Endothelial cell (in vitro differentiated cells): Measurements from ENCODE around the gene ST14. TPM values are rescaled to one million over a fixed set of nuclear protein-coding genes. Genes with fewer than 3 reads are reported as not detected.

Experiments
- DNase-seq: peaks from one replicate; pipeline ENCODE4 v3.0.0; 2021; ENCODE audit warnings: low spot score
- H3K27ac Mint-ChIP-seq: one replicate; pipeline ENCODE4 v1.8.0; 2021; ENCODE audit warnings: mixed read lengths, inconsistent platforms; ENCODE audit not compliant: unreplicated experiment
- H3K27me3 Mint-ChIP-seq: one replicate; pipeline ENCODE4 v1.8.0; 2021; ENCODE audit warnings: mild to moderate bottlenecking, moderate library complexity, mixed read lengths, inconsistent platforms; ENCODE audit not compliant: unreplicated experiment
- H3K36me3 Mint-ChIP-seq: one replicate; pipeline ENCODE4 v1.8.0; 2021; ENCODE audit warnings: mild to moderate bottlenecking, low read depth, mixed read lengths, inconsistent platforms; ENCODE audit not compliant: unreplicated experiment
- H3K4me1 Mint-ChIP-seq: one replicate; pipeline ENCODE4 v1.8.0; 2021; ENCODE audit warnings: mild to moderate bottlenecking, mixed read lengths, inconsistent platforms; ENCODE audit not compliant: unreplicated experiment
- H3K4me3 Mint-ChIP-seq: one replicate; pipeline ENCODE4 v1.8.0; 2021; ENCODE audit warnings: mild to moderate bottlenecking, mixed read lengths, inconsistent platforms; ENCODE audit not compliant: unreplicated experiment
- H3K9me3 Mint-ChIP-seq: one replicate; pipeline ENCODE4 v1.8.0; 2021; ENCODE audit warnings: mixed read lengths, inconsistent platforms; ENCODE audit not compliant: unreplicated experiment
- total RNA-seq: library from RNA; stranded (reverse); fragmentation: NEBNext Ultra II Directional; extraction: Animal tissue kit (Norgen Biotek cat#: 25700); gene quantifications from one replicate; pipeline ENCODE4 v1.2.1, GENCODE V29; 2021; ENCODE audit not compliant: unreplicated experiment
- TF ChIP-seq, protein P1 (sequence below): fragments of 200-600 bp; sonication (generic); IDR thresholded peaks from one replicate; pipeline ENCODE4 v1.5.0; 2021; ENCODE audit warnings: antibody characterized with exemption; ENCODE audit not compliant: unreplicated experiment

The ST14 gene
- total RNA-seq, 1 donor from 2014 or later = 8.7 TPM

DNA sequence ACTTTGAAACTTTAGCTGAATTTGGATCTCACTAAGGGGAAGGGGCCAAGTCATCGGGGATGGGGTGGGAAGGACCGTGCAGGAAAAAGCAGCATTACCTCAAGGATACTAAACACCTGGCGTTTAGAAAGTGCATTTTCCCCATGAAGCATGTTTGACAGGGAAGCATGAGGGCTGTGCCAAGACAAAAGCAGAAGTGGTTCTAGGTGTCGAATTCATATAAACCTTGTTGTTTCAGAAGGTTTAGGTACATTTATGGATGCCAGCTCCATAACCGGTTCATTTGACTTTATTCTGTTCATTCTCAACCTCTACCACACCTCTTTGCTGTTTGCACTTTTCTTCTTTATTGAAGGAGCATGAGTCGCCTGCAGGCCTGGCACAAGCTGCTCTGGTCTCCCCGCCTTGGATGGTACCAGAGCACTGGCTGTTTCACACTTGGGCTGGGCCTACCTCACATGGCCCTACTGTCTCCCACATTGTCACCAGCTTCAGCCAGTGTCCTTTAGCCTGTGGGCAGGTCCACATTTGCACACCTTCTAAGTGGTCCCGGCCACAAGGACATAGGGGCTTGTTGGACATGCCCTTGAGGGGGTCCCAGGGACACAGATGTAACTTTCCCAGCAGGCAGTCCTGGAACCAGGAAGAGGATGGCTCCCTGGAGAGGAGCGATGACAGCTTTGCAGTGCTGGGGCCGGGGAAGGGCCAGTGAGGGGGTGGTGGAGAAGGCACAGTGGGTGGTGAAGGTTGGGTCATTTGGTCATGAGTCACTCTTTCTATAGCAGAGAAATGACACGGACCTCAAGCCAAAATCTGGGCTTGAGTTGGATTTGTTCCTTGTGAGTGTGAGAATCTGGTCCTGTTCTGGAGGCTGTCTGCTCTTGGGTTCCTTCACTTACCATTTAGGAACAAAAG, 3.2 kb upstream of the ST14 start:
- Mint-ChIP-seq H3K27me3 (peaks cover 11% of the 10 kb centered on the region), H3K4me3 (no peak overlapping the region), H3K4me1 (peaks cover 17% of the 10 kb centered on the region), H3K36me3 (peaks cover 9% of the 10 kb centered on the region), H3K27ac (no peak overlapping the region), H3K9me3 (no peaks in the 10 kb centered on the region)
- DNase-seq = no peak
- TF ChIP-seq, protein P1, sequence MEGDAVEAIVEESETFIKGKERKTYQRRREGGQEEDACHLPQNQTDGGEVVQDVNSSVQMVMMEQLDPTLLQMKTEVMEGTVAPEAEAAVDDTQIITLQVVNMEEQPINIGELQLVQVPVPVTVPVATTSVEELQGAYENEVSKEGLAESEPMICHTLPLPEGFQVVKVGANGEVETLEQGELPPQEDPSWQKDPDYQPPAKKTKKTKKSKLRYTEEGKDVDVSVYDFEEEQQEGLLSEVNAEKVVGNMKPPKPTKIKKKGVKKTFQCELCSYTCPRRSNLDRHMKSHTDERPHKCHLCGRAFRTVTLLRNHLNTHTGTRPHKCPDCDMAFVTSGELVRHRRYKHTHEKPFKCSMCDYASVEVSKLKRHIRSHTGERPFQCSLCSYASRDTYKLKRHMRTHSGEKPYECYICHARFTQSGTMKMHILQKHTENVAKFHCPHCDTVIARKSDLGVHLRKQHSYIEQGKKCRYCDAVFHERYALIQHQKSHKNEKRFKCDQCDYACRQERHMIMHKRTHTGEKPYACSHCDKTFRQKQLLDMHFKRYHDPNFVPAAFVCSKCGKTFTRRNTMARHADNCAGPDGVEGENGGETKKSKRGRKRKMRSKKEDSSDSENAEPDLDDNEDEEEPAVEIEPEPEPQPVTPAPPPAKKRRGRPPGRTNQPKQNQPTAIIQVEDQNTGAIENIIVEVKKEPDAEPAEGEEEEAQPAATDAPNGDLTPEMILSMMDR = no peak

DNA sequence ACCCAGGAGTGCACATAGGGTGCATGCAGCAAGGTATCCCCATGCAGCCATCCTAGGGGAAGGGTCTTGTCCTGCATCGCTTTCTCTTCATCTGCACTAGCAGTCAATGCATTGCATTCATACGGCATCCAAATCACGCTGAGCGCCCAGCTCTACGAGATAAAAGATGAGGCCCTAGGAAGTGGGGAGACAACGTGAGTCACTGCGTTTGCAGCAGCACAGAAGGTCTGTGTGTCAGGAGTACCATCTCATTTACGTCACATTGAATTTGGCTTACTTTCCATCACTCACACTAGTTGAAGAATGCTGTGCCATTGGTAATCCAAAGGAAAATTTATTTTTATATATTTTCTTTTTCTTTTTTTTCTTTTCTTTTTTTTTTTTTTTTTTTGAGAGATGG, 2.5 kb upstream of the ST14 start:
- Mint-ChIP-seq H3K27ac (no peak overlapping the region), H3K36me3 (peaks cover 9% of the 10 kb centered on the region), H3K4me3 (no peak overlapping the region), H3K27me3 (peaks cover 13% of the 10 kb centered on the region), H3K9me3 (no peaks in the 10 kb centered on the region), H3K4me1 (peaks cover 21% of the 10 kb centered on the region)
- TF ChIP-seq, protein P1 = no peak
- DNase-seq = no peak

DNA sequence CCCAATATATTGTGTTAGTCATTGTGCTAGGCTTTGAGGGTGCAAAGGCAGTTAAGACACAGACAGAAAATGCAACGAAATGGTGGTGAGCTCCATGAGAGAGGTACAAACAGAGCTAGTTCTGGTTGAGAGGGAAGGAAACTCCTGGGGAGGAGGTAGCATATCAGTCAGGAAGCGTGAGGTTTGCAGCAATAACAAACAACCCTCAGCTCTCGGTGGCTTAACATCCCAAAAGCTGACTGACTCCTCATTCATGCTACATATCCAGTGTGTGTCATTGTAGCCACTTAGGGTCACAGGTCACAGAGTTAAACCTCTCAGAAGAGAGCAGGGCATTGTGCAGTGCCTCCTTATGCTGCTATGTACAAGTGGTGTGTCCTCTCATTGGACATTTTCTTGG, 1.7 kb upstream of the ST14 start:
- TF ChIP-seq, protein P1 = no peak
- DNase-seq = no peak
- Mint-ChIP-seq H3K27me3 (peaks cover 20% of the 10 kb centered on the region), H3K9me3 (no peaks in the 10 kb centered on the region), H3K4me3 (no peak overlapping the region), H3K36me3 (peaks cover 9% of the 10 kb centered on the region), H3K4me1 (peaks cover 21% of the 10 kb centered on the region), H3K27ac (no peak overlapping the region)

DNA sequence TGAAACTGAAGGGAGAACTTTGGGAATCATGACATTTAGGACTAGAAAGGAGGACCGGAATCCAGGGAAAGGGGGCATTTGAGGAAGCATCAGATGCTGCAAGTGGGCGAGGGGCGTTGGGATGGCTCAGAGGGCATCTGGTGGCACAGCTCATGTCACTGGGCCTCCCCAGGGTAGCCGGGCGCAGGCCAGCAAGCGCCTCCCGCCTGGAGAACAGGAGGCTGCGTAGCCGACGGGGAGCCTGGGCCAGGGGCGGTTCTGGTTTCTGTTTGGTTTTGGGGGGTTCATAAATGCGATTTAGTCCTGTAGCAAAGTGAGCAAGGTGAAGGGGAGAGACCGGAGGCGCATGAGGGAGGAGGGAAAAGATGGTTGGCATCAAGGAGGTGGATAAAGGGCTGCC, 443 bp upstream of the ST14 start:
- peaks cover 9% of the 10 kb centered on the region for H3K36me3 Mint-ChIP-seq
- H3K27ac Mint-ChIP-seq = no peak overlapping the region
- H3K9me3 Mint-ChIP-seq = no peaks in the 10 kb centered on the region
- H3K27me3 Mint-ChIP-seq = peaks cover 22% of the 10 kb centered on the region
- TF ChIP-seq, protein P1 = no peak
- no peak for DNase-seq
- peaks cover 21% of the 10 kb centered on the region for H3K4me1 Mint-ChIP-seq
- H3K4me3 Mint-ChIP-seq = peak overlapping the region; percentile 65

DNA sequence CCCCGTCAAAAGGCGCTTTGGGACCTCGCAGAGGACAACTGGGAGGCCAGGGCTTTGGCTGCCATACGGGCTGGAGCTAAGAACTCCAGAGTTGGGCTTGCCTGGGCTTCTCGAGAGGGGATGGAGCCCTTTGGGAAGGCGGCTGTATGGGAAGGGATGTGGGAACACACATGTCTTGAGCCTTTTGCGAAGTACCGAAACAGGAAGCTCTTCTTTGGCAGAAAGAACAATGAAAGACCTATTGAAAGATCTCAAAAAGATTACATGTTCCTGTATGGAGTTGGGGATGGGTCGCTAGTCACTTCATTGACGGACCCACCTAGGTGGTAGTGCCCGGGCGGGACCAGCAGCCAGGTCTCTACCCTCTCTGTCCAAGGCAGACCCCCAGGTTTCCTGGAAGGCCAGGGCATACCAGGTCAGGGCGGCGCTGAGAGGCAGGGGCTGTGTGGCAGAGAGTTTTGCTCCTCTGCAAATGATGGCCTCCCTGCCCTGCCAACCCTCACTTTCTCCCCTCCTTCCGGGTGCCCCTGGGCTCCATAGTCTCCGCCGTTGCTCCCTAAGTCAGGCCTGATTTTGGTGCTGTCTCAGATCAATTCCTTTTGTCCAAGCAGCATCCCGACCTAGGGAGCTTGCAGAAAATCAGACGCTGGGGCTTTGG, 1.0 kb downstream of the ST14 start:
- peaks cover 22% of the 10 kb centered on the region for H3K27me3 Mint-ChIP-seq
- peaks cover 21% of the 10 kb centered on the region for H3K4me1 Mint-ChIP-seq
- peaks cover 9% of the 10 kb centered on the region for H3K36me3 Mint-ChIP-seq
- H3K27ac Mint-ChIP-seq = no peak overlapping the region
- no peak for DNase-seq
- H3K4me3 Mint-ChIP-seq = peak overlapping the region; percentile 84
- TF ChIP-seq, protein P1 = no peak
- H3K9me3 Mint-ChIP-seq = no peaks in the 10 kb centered on the region
